Glomerular visceral epithelial cell (primary cell): Measurements from ENCODE around the gene KLF13.

Experiments used
- DNase-seq: peaks from one replicate; pipeline ENCODE4 v3.0.0-alpha.2; 2016; ENCODE audit errors: extremely low spot score

KLF13 gene

DNA sequence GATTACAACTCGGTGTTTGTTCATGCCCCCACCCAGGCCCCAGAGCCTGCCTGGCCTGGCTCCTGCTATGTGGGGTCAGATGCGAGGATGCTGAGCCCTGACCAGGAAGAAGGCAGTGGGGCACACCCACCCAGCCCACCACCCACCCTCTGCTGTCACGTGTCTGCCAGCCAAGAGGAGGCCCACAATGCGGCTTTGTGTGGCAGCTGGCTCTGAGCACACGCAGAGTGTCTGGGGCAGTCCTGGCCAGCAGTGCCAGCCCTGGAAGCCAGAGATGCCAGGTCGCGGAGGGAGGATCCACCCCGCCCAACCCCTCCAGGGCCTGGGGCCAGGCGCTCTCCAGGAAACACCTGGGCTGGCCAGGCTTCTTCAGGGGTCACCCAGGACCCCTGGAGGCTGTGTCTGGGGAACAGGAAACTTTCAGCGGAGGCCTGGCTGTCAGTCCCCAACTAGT lies 26.4 kb upstream of the KLF13 start:
- DNase-seq, result no peak

DNA sequence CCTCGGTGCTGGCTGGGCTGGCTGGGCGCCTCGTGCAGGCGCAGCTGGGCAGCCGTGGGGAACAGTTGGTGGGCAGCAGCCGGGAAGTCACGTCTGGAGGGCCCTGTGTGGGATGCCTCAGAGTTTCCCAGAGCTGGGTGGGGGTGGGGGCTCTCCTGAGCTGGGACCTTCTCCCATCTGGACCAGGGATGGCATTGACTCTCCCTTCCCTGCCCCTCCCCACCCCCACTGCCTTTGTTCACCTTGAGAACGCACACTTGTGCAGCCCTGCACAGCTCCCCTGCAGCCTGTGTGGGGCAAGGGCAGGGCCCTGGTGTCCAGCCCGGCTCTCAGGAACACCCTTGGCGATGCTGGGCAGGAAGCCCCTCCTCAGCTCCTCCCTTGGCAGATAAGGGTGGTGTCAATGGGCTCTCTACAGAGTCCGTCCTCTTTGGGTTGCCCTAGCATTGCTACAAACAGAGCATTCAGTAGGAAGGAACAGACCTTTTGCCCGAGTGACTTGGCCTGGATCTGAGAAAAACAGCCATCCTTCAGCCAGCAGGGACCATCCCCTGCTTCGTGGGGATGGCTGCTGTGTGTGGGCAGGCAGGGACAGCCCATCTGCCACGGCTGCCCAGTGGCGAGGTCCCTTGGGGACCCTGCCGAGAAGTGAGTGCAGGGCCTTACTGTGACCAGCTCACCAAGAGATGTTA lies 25.5 kb upstream of the KLF13 start:
- no peak for DNase-seq

DNA sequence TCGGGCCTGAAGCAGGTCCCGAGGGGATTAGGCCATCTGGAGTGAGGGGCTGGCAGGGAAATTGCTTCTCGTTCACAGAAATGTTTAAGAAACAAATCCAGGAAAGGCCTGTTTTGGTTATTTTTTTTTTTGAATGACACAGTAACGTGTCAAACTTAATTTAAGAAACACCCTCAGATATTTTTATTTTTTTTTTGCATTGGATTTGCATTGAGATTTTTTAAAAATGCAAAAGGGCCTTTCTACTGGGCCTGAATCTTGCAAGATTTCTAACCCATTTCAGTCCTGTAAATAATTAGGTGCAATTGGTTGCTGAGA lies 25.0 kb upstream of the KLF13 start:
- no peak for DNase-seq

DNA sequence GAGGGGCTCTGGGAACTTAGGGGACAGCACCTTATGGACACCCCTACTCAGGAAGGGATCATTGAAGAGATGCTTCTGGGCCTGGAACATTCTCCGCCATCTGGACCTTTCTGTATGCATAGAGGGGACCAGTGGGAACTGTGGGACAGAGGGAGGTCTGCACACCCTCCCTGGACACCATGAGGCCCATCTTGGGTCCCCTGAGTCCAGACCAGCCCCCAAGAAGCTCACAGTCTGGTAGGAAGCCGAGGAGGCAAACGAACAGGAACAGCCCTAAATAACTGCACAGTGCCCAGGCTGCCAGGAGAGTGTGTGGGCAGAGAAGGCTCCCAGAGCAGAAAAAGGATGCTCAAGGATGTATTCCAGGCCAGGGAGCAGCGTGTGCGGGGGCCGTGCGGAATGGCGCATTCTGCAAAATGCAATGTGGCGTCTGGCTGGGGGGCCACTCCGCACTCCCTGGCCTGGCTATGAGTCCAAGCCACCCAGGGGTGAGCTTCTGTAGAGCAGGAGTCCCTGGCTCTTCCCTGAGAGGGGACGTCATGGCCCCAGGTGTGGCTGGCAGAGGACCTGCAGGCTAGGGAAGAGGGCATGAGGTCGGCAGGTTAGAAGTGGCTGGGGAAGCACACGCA lies 24.5 kb upstream of the KLF13 start:
- no peak for DNase-seq

DNA sequence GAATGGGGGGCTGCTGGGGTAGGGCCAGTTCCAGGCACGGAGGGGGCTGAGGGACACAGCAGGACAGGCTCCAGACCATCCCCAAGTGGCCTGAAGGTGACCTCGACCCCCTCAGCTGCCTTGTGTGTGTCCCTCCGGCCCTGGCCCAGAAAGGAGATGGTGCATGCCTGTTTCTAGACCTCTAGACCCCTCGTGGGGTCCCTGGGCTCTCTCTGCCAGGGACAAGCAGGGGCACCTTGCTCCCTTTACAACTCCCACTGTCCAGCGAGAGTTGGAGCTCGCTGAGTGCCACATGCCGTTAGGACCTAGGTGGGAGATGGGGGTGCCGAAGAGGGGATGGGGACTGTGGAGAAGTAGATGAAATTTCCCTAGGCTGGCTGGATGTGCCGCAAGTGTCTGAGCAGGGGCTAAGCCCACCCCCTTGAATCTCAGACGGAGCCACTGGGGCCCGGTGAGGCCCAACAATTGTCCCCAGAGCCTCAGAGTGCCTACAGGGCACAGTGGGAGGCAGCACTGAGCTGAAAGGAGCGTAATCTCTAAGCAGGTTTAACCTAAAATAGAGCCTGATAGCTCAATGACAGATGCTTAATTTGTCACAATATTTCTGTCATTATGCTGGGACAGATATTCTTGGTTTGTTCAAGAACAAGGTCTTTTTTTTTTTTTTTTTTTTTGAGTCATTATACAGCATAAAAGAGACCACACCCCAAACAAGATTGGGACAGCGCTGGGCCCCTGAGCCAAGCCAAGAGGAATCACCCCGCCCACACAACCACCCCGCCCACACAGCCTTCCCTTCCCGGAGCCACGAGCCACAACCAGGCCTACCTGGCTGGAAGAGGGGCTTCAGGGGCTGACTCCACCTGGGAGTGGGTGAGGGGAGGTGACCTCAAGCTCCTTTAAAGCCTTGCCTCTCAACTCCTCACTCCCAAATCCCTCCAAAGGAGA lies 23.6 kb upstream of the KLF13 start:
- DNase-seq, result no peak

- no peak for DNase-seq
Observed at GRCh38 chr15:31303726-31304648, 22.6 kb upstream of the KLF13 start.

- no peak for DNase-seq
Observed at GRCh38 chr15:31304751-31305365, 21.8 kb upstream of the KLF13 start.

DNA sequence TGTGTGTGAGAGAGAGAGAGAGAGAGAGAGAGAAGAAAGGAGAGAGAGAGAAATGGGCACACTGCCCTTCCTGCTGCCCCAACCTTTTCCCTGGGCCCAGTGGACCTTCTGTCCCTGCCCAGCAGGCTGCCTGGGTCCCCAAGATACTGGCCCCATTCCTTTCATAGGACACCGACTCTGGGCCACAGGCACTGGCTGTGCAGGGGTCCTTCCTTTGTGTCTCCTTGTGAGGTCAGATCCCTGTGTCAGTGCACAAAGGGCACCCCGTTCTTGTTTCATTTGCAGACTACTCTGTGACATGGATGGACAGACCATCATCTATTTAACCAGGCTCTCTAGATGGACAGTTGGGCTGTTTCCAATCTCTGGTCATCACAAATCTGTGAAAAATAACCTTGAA lies 21.3 kb upstream of the KLF13 start:
- no peak for DNase-seq

- no peak for DNase-seq
Observed at GRCh38 chr15:31305796-31306425, 20.7 kb upstream of the KLF13 start.

- DNase-seq, result no peak
Observed at GRCh38 chr15:31306426-31307269, 20.0 kb upstream of the KLF13 start.

DNA sequence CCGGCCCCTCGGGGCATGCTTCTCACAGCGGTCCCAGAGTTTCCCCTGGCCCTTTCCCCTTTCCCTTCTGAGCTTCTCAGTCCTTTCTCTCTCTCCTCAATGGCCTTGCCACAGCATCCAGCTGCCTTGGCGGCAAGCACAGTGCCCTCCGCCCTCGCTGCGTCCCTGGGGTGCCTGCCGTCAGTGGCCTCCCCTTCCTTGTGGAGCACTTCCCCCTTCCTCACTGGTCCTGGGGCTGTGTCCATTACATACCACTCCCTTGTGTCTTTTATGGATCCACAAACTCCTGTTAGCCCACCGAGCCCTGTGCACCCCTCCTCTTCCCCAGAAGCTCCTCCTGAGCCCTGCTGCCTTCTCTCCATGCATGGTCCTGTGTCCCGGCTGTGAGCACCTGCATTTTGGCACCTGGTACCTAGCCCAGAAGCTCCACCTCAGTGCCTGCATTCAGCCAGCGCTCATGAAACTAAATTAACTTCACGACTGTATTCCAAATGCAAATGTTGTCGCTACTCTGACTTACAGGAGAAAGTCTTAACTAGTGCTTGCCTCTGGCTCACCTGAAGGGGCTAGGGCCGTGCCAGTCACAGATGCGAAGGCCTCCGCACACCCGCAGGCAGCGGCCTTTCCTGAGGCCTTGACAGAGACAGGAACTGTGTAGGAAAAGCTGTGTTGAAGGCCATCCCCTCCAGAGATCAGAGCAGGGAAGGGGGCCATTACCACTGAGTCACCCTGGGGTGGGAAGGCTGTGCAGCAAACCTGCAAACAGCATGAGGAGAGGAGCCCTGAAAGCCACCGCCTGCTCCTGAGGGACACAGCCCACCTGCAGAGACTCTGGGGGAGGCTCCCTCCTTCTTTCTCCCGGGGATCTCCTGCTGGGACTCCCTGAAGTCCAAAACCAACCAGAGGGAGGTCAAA lies 19.1 kb upstream of the KLF13 start:
- DNase-seq, result no peak

- DNase-seq, result no peak
Observed at GRCh38 chr15:31308185-31308639, 18.4 kb upstream of the KLF13 start.

DNA sequence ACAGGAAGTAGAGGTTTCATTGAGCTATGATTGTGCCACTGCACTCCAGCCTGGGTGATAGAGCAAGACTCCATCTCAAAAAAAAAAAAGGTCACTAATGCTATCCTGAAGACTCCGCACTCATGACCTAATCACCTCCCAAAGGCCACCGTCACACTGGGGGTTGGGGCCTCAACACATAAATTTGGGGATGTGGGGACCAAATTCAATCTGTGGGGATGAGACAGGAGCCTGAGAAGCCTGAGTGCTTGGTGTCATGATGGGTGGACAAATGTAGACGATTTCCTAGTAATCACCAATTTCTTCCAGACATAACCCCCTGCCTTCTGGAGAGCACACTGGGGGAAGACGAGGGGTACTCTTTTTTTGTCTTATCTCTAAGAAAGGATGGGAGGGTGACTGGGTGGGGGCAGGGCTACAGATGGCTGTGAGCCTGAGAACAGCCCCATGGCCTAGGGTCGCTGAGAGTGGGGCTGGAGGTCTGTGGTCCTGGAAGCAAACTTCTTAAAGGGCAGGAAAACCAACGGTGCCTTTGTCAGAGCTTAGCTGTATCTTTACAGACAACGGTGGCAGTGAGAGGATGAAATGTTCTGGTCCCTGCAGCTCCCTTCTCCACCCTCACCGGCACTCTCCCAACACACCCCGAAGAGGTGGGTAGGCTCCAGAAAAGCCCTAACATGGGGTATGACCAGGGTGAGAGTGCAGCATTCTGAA lies 16.6 kb upstream of the KLF13 start:
- DNase-seq, result no peak

- DNase-seq, result no peak
Observed at GRCh38 chr15:31311735-31312619, 14.7 kb upstream of the KLF13 start.

GRCh38 chr15:31313223-31313622 lies 13.4 kb upstream of the KLF13 start:
- DNase-seq, result no peak

GRCh38 chr15:31314380-31314779 lies 12.3 kb upstream of the KLF13 start:
- no peak for DNase-seq
